Testis (tissue), 3 donors: ENCODE data around the gene OPN3. TPM values are rescaled to one million over a fixed set of nuclear protein-coding genes. Genes with fewer than 3 reads are reported as not detected.

Experiments
- DNase-seq: peaks from one replicate; pipeline ENCODE4 v3.0.0-alpha.2; 2019
- H3K27ac ChIP-seq, 2 donors: fragments of 200-600 bp; sonication (generic); one replicate each; pipeline ENCODE4 v1.5.1; 2019
- H3K27me3 ChIP-seq: fragments of 200-600 bp; sonication (generic); one replicate; pipeline ENCODE4 v1.5.1; 2019
- H3K36me3 ChIP-seq: fragments of 200-600 bp; sonication (generic); one replicate; pipeline ENCODE4 v1.5.1; 2017; ENCODE audit warnings: low read depth; ENCODE audit errors: missing control alignments
- H3K4me1 ChIP-seq: fragments of 200-600 bp; sonication (generic); one replicate; pipeline ENCODE4 v1.5.1; 2019
- H3K4me3 ChIP-seq, 2 donors: fragments of 200-600 bp; sonication (generic); one replicate each; pipeline ENCODE4 v1.5.1; 2017 to 2019
- H3K9me3 ChIP-seq: fragments of 200-600 bp; sonication (generic); one replicate; pipeline ENCODE4 v1.5.1; 2017
- CTCF ChIP-seq, 3 experiments: fragments of 450-650 bp in 2 of 3; fragments of 200-600 bp in 1 of 3; sonication (generic) in 1 of 3; IDR thresholded peaks; one replicate each; pipeline ENCODE4 v1.5.1; 2016 to 2019; ENCODE audit warnings: antibody characterized with exemption in 3 of 3, mild to moderate bottlenecking in 2 of 3, moderate library complexity in 1 of 3
- POLR2A ChIP-seq: fragments of 450-650 bp; IDR thresholded peaks from one replicate; pipeline ENCODE4 v1.6.1; 2017; ENCODE audit warnings: antibody characterized with exemption, mild to moderate bottlenecking, moderate library complexity
- WGBS, 2 donors: methylation state at CpG; one replicate each; pipeline ENCODE4 v1.1.5; 2018; 5-methylcytosine and 5-hydroxymethylcytosine counted together
- intact Hi-C: fragments of 100-400 bp; cut with DNase I; formaldehyde crosslinking; loops from one replicate; pipeline ENCODE4 v1.15.1; 2023; ENCODE audit warnings: low total_unique reads
- polyA plus RNA-seq: library from polyadenylated mRNA; stranded (reverse); fragments of 350-450 nt; fragmentation: Illumina TruSeq; extraction: RNeasy Lipid Tissue Mini Kit (QIAGEN cat#74804); gene quantifications from one replicate; pipeline ENCODE4 v1.2.3, GENCODE V29; 2014; ENCODE audit warnings: low read depth, low replicate concordance; ENCODE audit not compliant: insufficient read depth
- total RNA-seq, 2 donors: library from RNA; depleted of rRNA; stranded (reverse); fragments of >200 nt; gene quantifications; one replicate each; pipeline ENCODE4 v1.2.3, GENCODE V29; 2016

The OPN3 gene
- total and polyA plus RNA-seq, 3 donors from 2014 or later = 25.8 to 45.8 (median 41.4) TPM

- Histone ChIP-seq H3K4me3 (no peak overlapping the region), H3K27me3 (no peaks in the 10 kb centered on the region), H3K27ac (no peak overlapping the region), H3K36me3 (no peaks in the 10 kb centered on the region), H3K4me1 (peaks cover 1% of the 10 kb centered on the region), H3K9me3 (no peaks in the 10 kb centered on the region)
- intact Hi-C loops = loop anchor here (10.0 kb wide), 1 partner anchor 219 kb away; no protein-coding TSS in a partner anchor
- no peak for DNase-seq
- TF ChIP-seq CTCF (IDR thresholded peaks at IDR 0.05) (no peak), POLR2A (no peak)
- 72 to 80% methylated on average over 8 of the region's 8 CpGs for WGBS, 2 donors
Observed at GRCh38 chr1:241615043-241615974, 24.9 kb downstream of the OPN3 start.

- Histone ChIP-seq H3K4me1 (peaks cover 7% of the 10 kb centered on the region), H3K9me3 (no peaks in the 10 kb centered on the region), H3K27ac (no peak overlapping the region), H3K36me3 (no peaks in the 10 kb centered on the region), H3K4me3 (no peak overlapping the region), H3K27me3 (no peaks in the 10 kb centered on the region)
- intact Hi-C loops = loop anchor here (10.0 kb wide), 1 partner anchor 220 kb away; no protein-coding TSS in a partner anchor
- 69 to 73% methylated on average over 4 of the region's 4 CpGs for WGBS, 2 donors
- TF ChIP-seq CTCF (IDR thresholded peaks at IDR 0.05) = no peak
- TF ChIP-seq POLR2A = no peak
- no peak for DNase-seq
Observed at GRCh38 chr1:241614572-241614971, 25.6 kb downstream of the OPN3 start.

GRCh38 chr1:241614144-241614543 is 26.0 kb downstream of the OPN3 start:
- no peak for TF ChIP-seq CTCF (IDR thresholded peaks at IDR 0.05)
- no peak for TF ChIP-seq POLR2A
- WGBS, 2 donors = 94 to 96% methylated on average over 4 of the region's 4 CpGs
- no peak overlapping the region for H3K27ac ChIP-seq
- H3K4me3 ChIP-seq = no peak overlapping the region
- no peak for DNase-seq
- no peaks in the 10 kb centered on the region for H3K36me3 ChIP-seq
- intact Hi-C loops = loop anchor here (10.0 kb wide), 1 partner anchor 221 kb away; no protein-coding TSS in a partner anchor
- H3K4me1 ChIP-seq = peaks cover 7% of the 10 kb centered on the region
- H3K27me3 ChIP-seq = no peaks in the 10 kb centered on the region
- no peaks in the 10 kb centered on the region for H3K9me3 ChIP-seq

GRCh38 chr1:241612533-241613477 is 27.4 kb downstream of the OPN3 start:
- H3K27me3 ChIP-seq = no peaks in the 10 kb centered on the region
- H3K4me3 ChIP-seq = no peak overlapping the region
- H3K9me3 ChIP-seq = no peaks in the 10 kb centered on the region
- 82 to 85% methylated on average over 9 of the region's 9 CpGs for WGBS, 2 donors
- intact Hi-C loops = loop anchor here (10.0 kb wide), 1 partner anchor 222 kb away; no protein-coding TSS in a partner anchor
- TF ChIP-seq POLR2A (no peak), CTCF (IDR thresholded peaks at IDR 0.05) (no peak)
- no peak overlapping the region for H3K27ac ChIP-seq
- peaks cover 7% of the 10 kb centered on the region for H3K4me1 ChIP-seq
- no peaks in the 10 kb centered on the region for H3K36me3 ChIP-seq
- no peak for DNase-seq
